Inflammatory macrophage treated with lipopolysaccharide for 4 hours (primary cell): Measurements from ENCODE around the gene COL5A1.

Source experiments
- DNase-seq: peaks from one replicate; pipeline ENCODE4 v3.0.0-alpha.2; 2020

The COL5A1 gene

DNA sequence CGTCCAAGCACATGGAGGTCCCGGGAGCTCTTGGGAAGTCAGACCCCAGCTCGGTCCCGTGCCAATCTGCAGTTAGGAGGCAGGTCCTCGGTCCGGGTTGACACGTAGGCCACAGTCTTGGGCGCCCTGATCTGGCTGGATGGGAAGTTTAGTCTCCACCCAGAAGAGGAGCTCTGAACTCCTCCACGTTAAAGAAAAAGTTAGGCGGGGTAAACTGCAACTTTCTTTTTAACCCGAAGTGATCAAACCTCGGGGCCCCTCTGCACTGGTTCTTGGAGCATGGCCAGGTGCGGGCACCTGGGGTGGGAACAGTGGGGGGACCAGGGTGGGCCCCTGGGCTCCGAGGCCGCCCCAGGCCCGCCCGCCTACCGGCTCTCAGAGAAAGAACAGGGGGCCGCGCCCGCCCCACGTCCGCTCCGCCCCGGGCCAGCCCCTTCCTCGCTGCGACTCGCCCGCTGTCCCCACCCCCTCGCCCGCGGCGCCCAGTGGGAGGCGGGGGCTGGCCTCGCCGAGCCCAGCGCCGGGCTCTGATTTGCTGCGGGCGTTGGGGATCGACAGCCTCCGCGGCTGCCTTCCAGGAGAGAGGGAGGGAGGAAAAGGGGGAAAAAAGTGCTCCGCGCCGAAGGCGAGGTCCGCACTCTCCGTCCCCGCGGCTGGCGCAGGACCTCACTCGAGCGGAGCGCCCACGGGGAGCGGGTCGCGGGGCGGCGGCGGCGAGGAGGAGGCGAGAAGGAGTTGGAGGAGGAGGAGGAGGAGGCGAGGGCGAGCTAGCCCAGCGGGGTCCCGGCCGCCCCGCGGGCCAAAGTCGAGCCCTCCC lies at the start of gene COL5A1:
COL5A1 (plus strand) TSS at position 631 of the 817 bp plus-strand sequence. CDS start 385 bp downstream, outside the sequence.
- no peak for DNase-seq

- no peak for DNase-seq
These were observed 49.4 kb upstream of the COL5A1 start for GRCh38 chr9:134592018-134592818.

DNA sequence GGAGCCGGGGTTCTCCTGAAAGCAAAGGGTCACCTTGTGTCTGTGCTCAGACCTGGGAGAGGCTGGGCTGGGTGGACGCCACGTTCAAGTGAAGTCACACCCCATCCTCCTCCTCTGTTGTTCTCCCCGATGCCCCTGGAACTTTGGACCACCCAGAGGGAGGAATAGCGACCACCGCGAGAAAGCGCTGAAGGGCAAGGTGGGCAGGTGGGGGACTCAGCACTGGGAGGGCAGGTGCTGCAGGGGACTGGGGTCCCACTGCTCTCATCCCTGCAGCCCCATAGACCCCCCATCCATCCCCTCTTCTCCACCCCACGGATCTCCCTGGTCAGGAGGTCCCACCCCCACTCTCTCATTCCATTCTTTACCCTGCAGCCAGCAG lies 48.8 kb upstream of the COL5A1 start:
- DNase-seq = no peak

DNA sequence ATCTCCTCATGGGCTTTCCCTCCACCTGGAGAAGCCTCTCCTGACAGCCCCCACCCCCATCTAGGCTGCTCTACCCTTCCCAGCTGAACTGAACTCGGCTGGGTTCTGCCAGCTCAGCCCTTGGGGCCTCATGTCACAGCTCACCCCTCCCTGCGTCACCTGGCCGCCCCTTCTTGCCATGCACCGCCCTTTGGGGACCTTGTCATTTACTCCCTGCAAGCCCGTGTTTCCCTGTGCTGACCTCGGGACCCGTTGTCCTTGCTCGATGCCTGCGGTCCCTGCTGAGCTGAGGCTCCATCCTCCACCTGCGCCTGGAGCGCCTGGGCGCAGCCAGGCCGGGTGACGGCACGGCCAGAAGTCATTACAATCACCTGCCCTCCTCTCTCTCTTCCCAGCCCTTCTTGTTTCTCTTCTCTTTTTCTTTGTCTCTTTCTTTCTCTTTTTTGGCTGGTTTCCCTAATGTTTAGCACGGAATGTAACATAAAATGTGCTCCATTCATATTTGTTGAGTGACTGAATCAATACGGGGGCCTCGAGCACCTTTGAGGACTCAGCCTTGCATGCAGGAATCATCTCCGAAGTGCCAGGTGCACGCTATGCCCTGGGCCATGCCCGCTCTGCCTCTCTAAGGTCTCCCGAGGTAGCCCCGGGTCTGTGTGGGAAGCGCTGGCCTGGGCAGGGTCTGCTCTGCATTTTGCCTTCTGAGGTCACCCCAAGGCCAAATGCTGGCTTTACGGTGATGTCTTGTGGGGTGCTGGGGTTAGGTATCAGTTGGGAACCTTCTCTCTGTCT lies 48.1 kb upstream of the COL5A1 start:
- no peak for DNase-seq

DNA sequence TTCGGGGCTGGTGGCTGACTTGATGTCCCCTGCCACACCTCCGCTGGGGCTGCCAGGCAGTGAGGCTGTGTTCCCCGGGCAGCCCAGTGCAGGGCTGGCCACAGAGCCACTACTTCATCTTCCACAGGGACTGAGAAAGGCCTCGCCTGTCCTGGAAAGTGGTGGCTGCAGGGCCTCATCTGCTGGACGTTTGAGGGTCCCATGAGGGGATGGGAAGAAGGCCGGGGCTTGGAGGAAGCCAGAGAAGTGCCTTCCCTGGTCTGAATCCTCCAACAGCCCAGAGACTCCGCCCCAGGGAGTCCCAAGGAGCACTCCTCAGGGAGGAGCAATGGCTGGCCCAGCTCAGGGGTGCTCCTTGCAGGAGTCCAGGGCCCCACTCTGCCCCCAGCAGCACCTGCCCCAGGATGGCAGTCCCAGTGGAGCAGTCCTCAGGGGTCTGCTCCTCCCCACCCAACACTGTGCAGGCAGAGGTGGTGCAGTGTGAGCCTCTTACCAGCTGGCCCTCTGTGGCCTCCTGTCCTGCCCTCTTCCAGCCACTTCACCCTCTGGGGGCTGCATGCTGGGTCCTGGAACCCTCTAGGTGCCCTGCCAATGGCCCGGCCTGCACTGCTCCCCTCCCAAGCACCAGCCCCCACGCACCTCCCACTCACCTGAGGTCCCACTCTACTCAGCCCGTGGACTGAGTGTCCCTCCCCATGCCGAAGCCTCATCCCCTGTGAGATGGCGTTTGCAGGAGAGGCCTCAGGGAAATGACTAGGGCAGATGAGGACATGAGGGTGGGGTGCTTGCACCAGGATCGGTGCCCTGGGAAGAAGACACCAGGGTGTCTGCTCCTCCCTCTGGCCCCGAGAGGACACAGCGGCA lies 47.3 kb upstream of the COL5A1 start:
- DNase-seq = no peak

GRCh38 chr9:134595014-134595413 lies 46.6 kb upstream of the COL5A1 start:
- no peak for DNase-seq

- DNase-seq = no peak
These were observed 44.3 kb upstream of the COL5A1 start for GRCh38 chr9:134597041-134597913.

GRCh38 chr9:134597957-134598883 lies 43.4 kb upstream of the COL5A1 start:
- no peak for DNase-seq

GRCh38 chr9:134598884-134599245 lies 42.7 kb upstream of the COL5A1 start:
- no peak for DNase-seq

- DNase-seq = no peak
These were observed 41.2 kb upstream of the COL5A1 start for GRCh38 chr9:134600371-134600770.

GRCh38 chr9:134600836-134601638 lies 40.6 kb upstream of the COL5A1 start:
- DNase-seq = no peak

DNA sequence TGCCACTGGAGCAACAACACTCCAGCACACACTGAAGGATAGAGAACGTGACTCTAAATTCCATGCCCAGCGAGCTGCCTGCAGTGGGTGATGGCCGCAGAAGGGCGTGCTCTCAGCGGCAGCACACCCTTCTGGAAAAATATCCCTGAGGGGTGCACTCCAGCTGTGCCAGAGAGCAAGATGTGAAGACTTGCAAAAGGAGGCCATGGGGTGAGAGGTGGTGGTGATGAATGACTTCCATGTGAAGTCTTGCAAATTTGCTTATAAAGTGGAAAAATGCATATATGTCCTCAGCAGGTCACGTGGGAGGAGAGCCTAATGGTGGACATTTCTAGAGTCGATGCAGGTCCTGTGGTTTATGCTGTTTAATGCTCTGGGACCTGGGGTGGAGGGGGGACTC lies 39.8 kb upstream of the COL5A1 start:
- no peak for DNase-seq

DNA sequence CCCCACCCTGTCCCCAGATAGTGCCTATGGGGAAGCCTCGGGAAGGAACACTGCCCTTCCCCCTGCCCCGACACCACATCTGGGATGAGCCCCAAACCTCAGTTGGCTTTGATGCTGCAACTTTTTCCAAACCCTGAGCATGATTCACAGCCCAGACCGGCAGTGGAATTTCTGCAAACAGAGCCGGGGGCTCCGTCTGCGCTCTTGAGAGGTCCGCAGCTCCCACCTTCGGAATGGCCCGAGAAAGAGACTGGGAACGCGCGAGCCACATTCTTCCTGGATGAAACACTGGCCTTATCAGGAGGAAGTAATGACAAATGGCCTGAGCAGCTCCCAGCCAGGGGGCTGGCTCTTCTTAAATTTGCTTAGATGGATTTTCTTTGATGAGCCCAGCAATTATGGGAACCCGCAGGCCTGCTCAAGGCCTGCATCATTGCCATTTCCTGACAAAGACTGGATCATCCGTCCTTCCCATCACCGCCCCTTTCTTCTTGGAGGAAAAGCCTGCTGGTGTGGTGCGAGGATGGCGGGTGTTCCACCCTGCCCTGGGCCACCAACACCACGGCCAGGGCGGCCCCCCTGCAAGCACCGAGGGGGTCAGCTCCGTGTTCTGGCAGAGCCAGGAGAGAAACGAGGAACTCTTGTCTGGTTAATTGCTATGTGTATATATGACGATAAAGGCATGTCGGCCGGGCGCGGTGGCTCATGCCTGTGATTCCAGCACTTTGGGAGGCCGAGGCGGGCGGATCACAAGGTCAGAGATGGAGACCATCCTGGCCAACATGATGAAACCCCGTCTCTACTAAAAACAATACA lies 38.8 kb upstream of the COL5A1 start:
- no peak for DNase-seq

GRCh38 chr9:134604834-134605233 lies 36.8 kb upstream of the COL5A1 start:
- no peak for DNase-seq

- no peak for DNase-seq
These were observed 36.1 kb upstream of the COL5A1 start for GRCh38 chr9:134605351-134605965.

DNA sequence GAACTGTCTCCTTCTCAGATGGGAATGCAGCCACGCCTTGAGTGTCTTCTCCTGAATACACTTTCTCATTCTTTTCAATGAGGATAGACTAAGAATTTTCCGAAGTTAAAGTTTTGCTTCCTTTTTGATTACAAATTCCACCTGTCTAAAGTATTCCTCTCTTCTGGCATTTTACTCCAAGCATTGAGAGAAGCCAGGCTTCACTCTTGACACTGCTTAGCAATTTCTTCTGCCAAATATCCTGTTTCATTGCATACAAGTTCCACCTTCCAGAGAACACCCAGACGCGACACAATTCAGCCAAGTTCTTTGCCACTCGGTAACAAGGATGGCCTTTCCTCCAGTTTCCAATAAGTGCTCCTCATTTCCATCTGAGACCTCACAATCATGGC lies 35.6 kb upstream of the COL5A1 start:
- no peak for DNase-seq

DNA sequence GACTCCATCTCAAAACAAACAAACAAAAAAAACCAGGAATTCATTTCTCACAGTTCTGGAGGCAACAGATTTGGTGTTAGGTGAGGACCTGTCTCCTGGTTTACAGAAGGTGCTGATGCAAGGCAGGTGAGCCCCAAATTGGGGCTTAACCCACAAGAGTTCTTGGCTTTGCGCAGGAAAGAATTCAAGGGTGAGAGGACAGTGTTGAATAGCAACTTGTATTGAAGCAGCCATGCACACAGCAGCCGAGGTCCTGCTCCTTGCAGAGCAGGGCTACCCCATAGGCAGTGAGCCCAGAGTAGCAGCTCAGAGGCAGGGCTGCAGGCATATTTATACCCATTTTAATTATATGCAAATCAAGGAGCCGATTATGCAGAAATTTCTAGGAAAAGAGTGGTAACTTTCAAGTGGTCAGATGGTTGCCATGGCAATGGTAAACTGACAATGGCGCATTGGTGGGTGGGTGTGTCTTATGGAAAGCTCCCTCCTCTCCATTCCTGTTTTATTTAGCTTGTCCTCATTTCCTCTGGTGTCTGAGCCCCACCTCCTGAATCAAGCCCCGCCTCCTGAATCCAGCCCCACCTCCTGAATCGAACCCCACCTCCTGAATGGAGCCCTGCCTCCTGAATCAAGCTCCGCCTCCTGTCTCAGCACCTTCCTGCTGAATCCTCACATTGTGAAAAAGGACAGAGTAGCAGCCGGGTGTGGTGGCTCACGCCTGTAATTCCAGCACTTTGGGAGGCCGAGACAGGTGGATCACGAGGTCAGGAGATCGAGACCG lies 34.5 kb upstream of the COL5A1 start:
- no peak for DNase-seq
